ENCODE results near the gene ROPN1L.

Gene ROPN1L

GRCh38 chr5:10493884-10494283, 52.2 kb downstream of the ROPN1L start:
- TF ChIP-seq, protein P1, sequence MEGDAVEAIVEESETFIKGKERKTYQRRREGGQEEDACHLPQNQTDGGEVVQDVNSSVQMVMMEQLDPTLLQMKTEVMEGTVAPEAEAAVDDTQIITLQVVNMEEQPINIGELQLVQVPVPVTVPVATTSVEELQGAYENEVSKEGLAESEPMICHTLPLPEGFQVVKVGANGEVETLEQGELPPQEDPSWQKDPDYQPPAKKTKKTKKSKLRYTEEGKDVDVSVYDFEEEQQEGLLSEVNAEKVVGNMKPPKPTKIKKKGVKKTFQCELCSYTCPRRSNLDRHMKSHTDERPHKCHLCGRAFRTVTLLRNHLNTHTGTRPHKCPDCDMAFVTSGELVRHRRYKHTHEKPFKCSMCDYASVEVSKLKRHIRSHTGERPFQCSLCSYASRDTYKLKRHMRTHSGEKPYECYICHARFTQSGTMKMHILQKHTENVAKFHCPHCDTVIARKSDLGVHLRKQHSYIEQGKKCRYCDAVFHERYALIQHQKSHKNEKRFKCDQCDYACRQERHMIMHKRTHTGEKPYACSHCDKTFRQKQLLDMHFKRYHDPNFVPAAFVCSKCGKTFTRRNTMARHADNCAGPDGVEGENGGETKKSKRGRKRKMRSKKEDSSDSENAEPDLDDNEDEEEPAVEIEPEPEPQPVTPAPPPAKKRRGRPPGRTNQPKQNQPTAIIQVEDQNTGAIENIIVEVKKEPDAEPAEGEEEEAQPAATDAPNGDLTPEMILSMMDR (IDR thresholded peaks at IDR 0.05) = no peak

DNA sequence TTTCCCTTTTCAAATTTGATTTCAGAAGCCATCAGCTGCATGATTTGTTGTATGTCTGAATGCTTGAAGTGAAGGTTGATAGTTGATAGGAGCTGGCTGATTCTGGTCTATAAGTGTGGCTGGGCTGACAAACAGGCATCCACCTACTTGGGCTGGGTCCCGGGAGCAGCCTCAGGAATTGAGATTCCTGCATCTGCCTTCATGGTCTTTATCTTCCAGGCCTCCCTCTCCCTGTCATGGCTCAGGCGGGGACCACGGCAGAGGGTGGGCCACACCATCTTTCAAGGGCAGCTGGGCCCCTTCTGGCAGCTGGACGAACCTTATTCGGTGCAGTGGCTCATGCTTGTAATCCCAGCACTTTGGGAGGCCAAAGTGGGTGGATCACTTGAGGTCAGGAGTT, 55.9 kb downstream of the ROPN1L start:
- TF ChIP-seq, protein P1 (IDR thresholded peaks at IDR 0.05) = no peak

DNA sequence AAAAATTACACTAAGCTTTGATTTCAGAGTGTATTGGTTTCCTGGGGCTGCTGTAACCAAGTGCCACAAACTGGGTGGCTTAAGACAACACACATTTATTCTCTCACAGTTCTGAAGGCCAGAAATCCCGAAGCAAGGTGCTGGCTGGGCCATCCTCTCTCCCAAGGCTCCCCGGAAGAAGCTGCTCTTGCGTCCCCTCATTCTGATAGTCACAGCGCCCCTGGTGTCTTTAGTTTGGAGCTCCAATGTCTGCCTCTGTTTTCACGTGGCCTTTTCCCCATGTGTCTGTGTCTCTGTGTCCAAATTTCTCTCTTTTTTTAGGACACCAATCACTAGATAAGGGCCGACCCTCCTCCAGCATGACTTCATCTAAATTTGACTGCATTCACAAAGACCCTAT, 56.7 kb downstream of the ROPN1L start:
- TF ChIP-seq, protein P1 (IDR thresholded peaks at IDR 0.05) = no peak

DNA sequence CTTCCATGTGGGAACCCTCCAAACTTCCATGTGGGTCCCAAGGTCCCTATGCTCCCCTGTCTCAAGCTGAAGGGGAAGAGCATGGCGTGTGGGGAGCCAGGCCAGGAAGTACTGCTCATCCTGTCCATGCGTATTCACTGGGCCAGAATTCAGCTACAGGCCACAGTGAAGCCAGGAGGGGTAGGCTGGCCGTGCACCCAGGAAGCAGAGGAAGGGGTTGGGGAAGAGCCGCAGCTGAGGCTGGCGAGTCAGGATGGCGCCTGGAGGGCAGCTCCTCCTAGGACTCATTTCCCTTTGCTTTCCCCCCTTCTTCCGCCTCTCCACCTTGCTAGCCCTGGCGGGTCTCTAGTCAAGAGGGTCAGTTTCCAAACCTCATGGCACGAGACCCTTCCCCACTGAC, 57.4 kb downstream of the ROPN1L start:
- TF ChIP-seq, protein P1 (IDR thresholded peaks at IDR 0.05) = no peak

- TF ChIP-seq, protein P1 (IDR thresholded peaks at IDR 0.05) = no peak
These were observed 58.1 kb downstream of the ROPN1L start for GRCh38 chr5:10499776-10500175.

GRCh38 chr5:10500669-10501068, 59.0 kb downstream of the ROPN1L start:
- TF ChIP-seq, protein P1 (IDR thresholded peaks at IDR 0.05) = no peak

GRCh38 chr5:10501554-10502075, 59.9 kb downstream of the ROPN1L start:
- TF ChIP-seq, protein P1 (IDR thresholded peaks at IDR 0.05) = no peak

GRCh38 chr5:10502130-10502529, 60.5 kb downstream of the ROPN1L start:
- TF ChIP-seq, protein P1 (IDR thresholded peaks at IDR 0.05) = no peak

Data from LNCAP (cell line).